Measurements from ENCODE around the gene SCAANT1. TPM values are rescaled to one million over a fixed set of nuclear protein-coding genes. Genes with fewer than 3 reads are reported as not detected.

The SCAANT1 gene
- total RNA-seq, 2 experiments from 2014 or later = not detected

- no peak for ATAC-seq
- H3K4me1 Mint-ChIP-seq = peaks cover 49% of the 10 kb centered on the region
- no peak overlapping the region for H3K4me3 Mint-ChIP-seq
- DNase-seq = no peak
- no peaks in the 10 kb centered on the region for H3K9me3 Mint-ChIP-seq (ENCODE audit: low read depth)
- ChIA-PET POLR2A (no interaction called here), CTCF (interaction anchor here (0.7 to 1.3 kb wide), 2 partner anchors 91 to 104 kb away, joined by 3 read pairs; no protein-coding TSS in a partner anchor)
- no peaks in the 10 kb centered on the region for H3K27me3 Mint-ChIP-seq
- H3K36me3 Mint-ChIP-seq (ENCODE audit: low read depth) = peaks cover 15% of the 10 kb centered on the region
- H3K27ac Mint-ChIP-seq = no peak overlapping the region
- intact Hi-C loops (cut with DNase I, micrococcal nuclease) = no loop called here
Measured at GRCh38 chr3:63870615-63871005, 41.6 kb downstream of the SCAANT1 start.

GRCh38 chr3:63869940-63870614, 42.1 kb downstream of the SCAANT1 start:
- Mint-ChIP-seq H3K4me3 (no peak overlapping the region), H3K27me3 (no peaks in the 10 kb centered on the region), H3K9me3 (ENCODE audit: low read depth) (no peaks in the 10 kb centered on the region), H3K27ac (no peak overlapping the region), H3K36me3 (ENCODE audit: low read depth) (peaks cover 19% of the 10 kb centered on the region), H3K4me1 (peaks cover 49% of the 10 kb centered on the region)
- DNase-seq (no peak), ATAC-seq (peak; percentile 47)
- intact Hi-C loops (cut with DNase I, micrococcal nuclease) = no loop called here
- ChIA-PET POLR2A (no interaction called here), CTCF (interaction anchor here (0.6 to 1.3 kb wide), 2 partner anchors 40 to 92 kb away, joined by 3 read pairs; no protein-coding TSS in a partner anchor)

GRCh38 chr3:63867225-63867624, 45.0 kb downstream of the SCAANT1 start:
- intact Hi-C loops (cut with DNase I, micrococcal nuclease) = no loop called here
- Mint-ChIP-seq H3K27ac (no peak overlapping the region), H3K36me3 (ENCODE audit: low read depth) (peaks cover 26% of the 10 kb centered on the region), H3K9me3 (ENCODE audit: low read depth) (no peaks in the 10 kb centered on the region), H3K4me1 (peaks cover 54% of the 10 kb centered on the region), H3K4me3 (no peak overlapping the region), H3K27me3 (no peaks in the 10 kb centered on the region)
- DNase-seq (no peak), ATAC-seq (no peak)
- POLR2A ChIA-PET = interaction anchor here (0.6 kb wide), 1 partner anchor 115 kb away, joined by 4 read pairs; no protein-coding TSS in a partner anchor
- CTCF ChIA-PET = no interaction called here

DNA sequence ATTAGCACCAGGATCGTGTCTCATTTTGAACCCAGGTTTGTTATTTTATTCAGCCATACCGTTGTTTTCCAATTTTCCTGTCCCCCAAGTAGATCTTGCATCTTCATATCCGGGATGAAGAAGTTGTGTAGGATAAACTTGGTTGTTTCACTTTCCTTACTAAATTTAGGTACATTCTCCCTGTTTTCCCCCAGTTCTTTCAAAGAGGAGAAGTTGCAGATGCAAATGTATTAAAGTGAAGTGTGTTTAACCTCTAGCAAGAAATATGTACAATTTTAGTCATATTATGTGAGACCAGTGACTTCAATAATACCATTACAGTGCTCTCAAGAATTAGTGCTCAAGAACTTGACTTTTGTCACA, 47.2 kb downstream of the SCAANT1 start:
- POLR2A ChIA-PET = no interaction called here
- DNase-seq (no peak), ATAC-seq (no peak)
- H3K36me3 Mint-ChIP-seq (ENCODE audit: low read depth) = peaks cover 24% of the 10 kb centered on the region
- no peaks in the 10 kb centered on the region for H3K27me3 Mint-ChIP-seq
- CTCF ChIA-PET = no interaction called here
- H3K4me3 Mint-ChIP-seq = peak overlapping the region; percentile 94
- peaks cover 57% of the 10 kb centered on the region for H3K4me1 Mint-ChIP-seq
- H3K9me3 Mint-ChIP-seq (ENCODE audit: low read depth) = no peaks in the 10 kb centered on the region
- H3K27ac Mint-ChIP-seq = peak overlapping the region; percentile 95
- intact Hi-C loops (cut with DNase I, micrococcal nuclease) = loop anchor here in 1 of 2 experiments (1.0 to 5.0 kb wide), 2 partner anchors 46 to 157 kb away; partner anchors contain the start of gene PSMD6

DNA sequence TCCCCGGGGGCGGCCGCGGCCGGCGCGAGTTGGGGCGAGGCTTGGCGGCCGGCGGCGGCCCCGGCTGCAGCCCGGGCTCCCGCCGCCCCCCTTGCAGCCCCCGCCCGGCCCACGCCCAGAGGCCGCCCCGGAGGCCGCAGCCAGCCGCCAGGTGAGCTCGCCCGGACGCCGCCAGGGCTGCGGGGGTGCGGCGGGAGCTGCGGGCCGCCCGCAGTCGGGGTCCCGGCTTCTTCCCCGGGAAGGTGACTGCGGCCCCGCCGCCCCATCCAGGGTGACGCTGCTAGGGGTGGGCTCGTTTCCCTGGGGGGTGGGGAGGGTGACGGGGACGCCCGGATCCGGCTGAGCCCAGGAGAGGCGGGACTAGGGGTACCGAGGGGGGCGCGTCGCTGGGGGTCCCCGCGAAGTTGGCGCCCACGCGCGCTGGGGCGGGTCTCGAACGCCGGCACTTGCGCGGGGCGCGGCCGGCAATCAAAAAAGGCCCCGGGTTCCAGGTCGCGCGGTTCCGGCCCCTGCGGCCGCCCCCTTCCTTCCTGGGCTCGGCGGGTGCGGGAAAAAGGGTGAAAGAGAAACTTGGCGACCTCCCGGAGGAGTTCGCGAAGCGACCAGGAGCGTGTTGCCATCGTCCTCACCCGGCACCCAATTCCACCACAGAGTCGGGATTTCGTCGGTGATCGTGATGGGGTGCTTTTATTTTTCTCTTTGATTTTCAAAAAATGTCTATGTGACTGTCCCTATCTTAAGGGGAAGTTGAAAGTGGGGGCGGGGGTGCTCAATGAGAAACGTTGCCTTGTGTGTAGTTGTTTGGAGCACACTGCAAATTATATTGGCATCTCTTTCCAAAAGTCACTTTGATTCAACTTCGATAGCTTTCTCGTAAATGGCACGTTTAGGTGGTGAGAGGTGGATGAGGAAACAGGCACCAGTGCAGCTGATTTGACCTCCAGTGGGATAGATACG, 47.9 kb downstream of the SCAANT1 start:
- CTCF ChIA-PET = no interaction called here

DNA sequence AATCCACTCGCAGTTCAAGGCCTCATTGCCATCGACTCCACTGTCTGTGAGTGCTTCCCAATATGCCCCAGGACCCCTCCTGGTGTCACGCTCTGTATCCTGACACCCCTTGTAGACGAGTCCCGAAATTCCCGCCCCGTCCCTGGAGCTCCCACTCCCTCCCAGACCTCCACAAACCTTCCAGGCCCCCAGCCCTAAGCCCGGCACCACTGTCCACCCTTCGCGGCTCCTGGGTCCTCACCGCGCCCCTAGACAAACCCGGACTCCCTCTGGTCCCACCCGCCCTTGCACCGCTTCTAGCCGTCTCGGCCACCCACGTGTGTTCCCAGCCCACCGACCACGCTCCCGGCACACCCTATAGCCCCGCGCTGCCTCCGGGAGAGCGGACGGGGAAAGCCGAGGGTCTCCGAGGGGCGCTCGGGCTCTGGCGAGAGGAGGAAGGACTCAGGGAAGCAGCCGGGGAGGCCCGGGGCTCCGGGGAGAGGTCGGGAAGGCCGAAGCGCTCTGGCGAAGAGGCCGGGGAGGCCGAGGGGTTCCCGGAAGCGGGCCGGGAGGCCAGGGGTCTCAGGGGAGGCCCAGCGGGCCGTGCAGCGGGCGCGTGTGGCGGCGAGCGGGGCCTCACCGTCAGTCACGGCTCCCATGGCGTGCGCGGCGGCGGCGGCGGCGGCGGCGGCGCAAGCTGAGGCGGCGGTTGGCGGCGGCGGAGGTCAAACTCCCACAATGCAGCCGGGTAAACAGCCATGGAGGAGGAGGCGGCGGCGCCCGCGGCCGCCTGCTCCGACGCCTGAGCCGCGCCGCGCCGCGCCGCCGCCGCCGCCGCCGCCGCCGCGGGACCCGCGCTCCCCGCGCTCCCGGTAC, 48.8 kb downstream of the SCAANT1 start, which contains the start of the genes ATXN7 and THOC7:
ATXN7 (plus strand) TSS at position 718 of the 858 bp plus-strand sequence. CDS start 48,732 bp downstream, outside the sequence.
THOC7 (minus strand) TSS at position 656 of the 858 bp plus-strand sequence; CDS start at position 641, 15 bp downstream.
- ChIA-PET POLR2A (no interaction called here), CTCF (no interaction called here)
- H3K27me3 Mint-ChIP-seq = no peaks in the 10 kb centered on the region
- no peaks in the 10 kb centered on the region for H3K9me3 Mint-ChIP-seq (ENCODE audit: low read depth)
- intact Hi-C loops (cut with DNase I, micrococcal nuclease) = loop anchor here (1.0 to 5.0 kb wide), 4 partner anchors 48 to 160 kb away; partner anchors contain the start of genes PSMD6 (in 2 of the 2) and SCAANT1 (in 1 of the 2)
- H3K27ac Mint-ChIP-seq = peak within 1 kb of the TSS; percentile 95
- peaks cover 24% of the 10 kb centered on the region for H3K36me3 Mint-ChIP-seq (ENCODE audit: low read depth)
- ATAC-seq = peak; percentile 78
- DNase-seq = peak; percentile 82
- H3K4me3 Mint-ChIP-seq = peak within 1 kb of the TSS; percentile 94
- H3K4me1 Mint-ChIP-seq = peaks cover 58% of the 10 kb centered on the region

More for the DNA sequence above, 47.9 kb downstream of the SCAANT1 start:
- H3K36me3 Mint-ChIP-seq (ENCODE audit: low read depth) = peaks cover 24% of the 10 kb centered on the region
- H3K27me3 Mint-ChIP-seq = no peaks in the 10 kb centered on the region
- H3K4me3 Mint-ChIP-seq = peak overlapping the region; percentile 94
- H3K27ac Mint-ChIP-seq = peak overlapping the region; percentile 95
- intact Hi-C loops (cut with DNase I, micrococcal nuclease) = loop anchor here in 1 of 2 experiments (1.0 to 5.0 kb wide), 2 partner anchors 47 to 158 kb away; partner anchors contain the start of gene PSMD6
- ATAC-seq = peak; percentile 42
- no peaks in the 10 kb centered on the region for H3K9me3 Mint-ChIP-seq (ENCODE audit: low read depth)
- POLR2A ChIA-PET = no interaction called here
- DNase-seq = peak; percentile 59
- peaks cover 57% of the 10 kb centered on the region for H3K4me1 Mint-ChIP-seq

DNA sequence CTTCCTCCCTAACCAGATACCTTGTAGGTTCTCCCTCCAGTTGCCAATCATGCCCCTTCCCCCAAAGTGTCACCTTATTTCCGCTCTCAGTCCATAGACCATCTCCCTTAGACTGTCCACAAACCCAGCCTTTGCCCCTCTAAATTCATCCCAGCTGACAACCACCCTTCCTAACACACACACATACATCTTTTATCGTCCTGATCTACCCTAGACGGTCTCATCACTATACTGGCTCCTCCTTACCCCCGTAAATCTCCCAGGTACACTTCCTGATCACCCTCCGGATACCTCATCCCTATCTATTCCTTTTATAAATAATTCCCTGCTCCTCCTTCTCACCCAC, 49.4 kb downstream of the SCAANT1 start:
- Mint-ChIP-seq H3K9me3 (ENCODE audit: low read depth) (no peaks in the 10 kb centered on the region), H3K27ac (peak overlapping the region; percentile 84), H3K4me3 (peak overlapping the region; percentile 78), H3K36me3 (ENCODE audit: low read depth) (peaks cover 24% of the 10 kb centered on the region), H3K4me1 (peaks cover 53% of the 10 kb centered on the region), H3K27me3 (no peaks in the 10 kb centered on the region)
- intact Hi-C loops (cut with DNase I, micrococcal nuclease) = loop anchor here (1.0 to 5.0 kb wide), 3 partner anchors 50 to 161 kb away; partner anchors contain the start of genes PSMD6 (in 2 of the 2) and SCAANT1 (in 1 of the 2)
- ATAC-seq (peak; percentile 10), DNase-seq (peak; percentile 8)
- CTCF ChIA-PET = no interaction called here
- POLR2A ChIA-PET = no interaction called here

Other genes starting within 250 kb of the SCAANT1 start
- not detected for gene C3orf49, start 93.1 kb downstream of the SCAANT1 start, total RNA-seq
- 10 to 100 TPM; 80.8 to 87.1 TPM for gene THOC7, start 48.6 kb downstream of the SCAANT1 start, total RNA-seq
- gene ATXN7, start 48.5 kb downstream of the SCAANT1 start, total RNA-seq = 10 to 100 TPM; 27.1 to 58.3 TPM
- 100 to 1,000 TPM; 109 to 117 TPM for gene PSMD6, start 111.1 kb upstream of the SCAANT1 start, total RNA-seq